GM21423 (cell line): Measurements from ENCODE around the gene ESYT3.

ENCODE experiments used
- ATAC-seq: cut with Tn5 transposase; IDR thresholded peaks from one replicate; pipeline ENCODE4 v1.9.1; 2021; ENCODE audit warnings: mild to moderate bottlenecking, moderate library complexity; ENCODE audit not compliant: unreplicated experiment

ESYT3 gene

GRCh38 chr3:138459619-138460535, 25.5 kb downstream of the ESYT3 start:
- no peak for ATAC-seq

- no peak for ATAC-seq
These were observed 26.3 kb downstream of the ESYT3 start for GRCh38 chr3:138460536-138461205.

GRCh38 chr3:138461246-138461645, 26.8 kb downstream of the ESYT3 start:
- ATAC-seq = no peak

GRCh38 chr3:138461896-138462295, 27.5 kb downstream of the ESYT3 start:
- ATAC-seq = no peak

- ATAC-seq = no peak
These were observed 29.5 kb downstream of the ESYT3 start for GRCh38 chr3:138463724-138464490.

DNA sequence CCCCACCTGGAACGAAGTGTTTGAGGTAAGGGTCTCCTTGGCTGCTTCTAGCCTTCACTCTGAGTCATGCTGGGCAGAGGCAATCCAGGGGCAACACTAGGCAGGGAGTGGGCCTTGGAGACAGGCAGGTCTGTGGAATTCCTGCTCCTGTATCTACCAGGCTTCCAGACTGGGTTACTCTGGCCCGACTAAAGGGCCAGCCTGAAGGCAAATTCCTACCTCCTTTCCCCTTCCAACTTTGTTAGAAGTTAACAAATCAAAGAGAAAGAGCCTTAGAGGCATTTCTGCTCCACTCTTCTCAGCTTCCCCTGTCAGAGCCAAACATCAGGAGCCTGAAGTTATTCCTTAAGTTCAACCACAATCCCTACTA, 30.1 kb downstream of the ESYT3 start:
- ATAC-seq = no peak

DNA sequence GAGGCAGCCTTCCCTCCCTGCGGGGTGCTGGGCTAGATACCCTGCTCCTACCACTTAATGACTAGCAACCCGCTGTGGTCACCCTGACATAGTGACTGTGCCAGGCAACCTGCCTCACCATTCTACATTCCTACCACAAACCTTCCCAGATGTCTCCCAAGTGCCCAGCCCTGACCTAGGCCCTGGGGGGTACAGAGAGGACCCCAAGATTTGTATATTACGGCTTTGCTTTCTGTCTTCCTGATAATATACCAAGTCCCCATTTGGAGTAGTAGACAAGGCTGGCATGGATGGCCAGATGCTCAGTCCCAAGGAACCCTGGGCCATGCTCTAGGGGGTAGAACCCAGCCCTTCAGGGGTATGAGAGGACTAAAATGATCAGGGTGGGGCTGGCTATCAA, 31.0 kb downstream of the ESYT3 start:
- ATAC-seq = no peak

DNA sequence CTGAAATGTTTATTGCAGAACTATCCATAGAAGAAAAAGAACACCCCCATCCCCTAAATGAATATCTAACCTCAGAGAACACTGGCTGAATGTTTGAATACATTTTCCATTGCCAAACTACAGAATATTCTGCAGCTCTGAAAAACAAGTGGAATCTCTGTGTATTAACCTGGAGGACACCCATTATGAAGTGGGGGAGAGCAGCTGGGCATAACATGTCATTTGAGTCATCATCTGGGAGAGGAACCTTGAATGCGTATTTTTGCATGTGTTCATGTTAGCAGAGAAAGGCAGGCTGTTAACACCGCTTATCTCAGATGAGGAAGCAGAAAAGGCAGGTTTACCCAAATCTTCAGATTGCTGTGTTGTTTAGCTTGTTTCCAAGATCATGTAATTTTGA, 31.5 kb downstream of the ESYT3 start:
- ATAC-seq = no peak

DNA sequence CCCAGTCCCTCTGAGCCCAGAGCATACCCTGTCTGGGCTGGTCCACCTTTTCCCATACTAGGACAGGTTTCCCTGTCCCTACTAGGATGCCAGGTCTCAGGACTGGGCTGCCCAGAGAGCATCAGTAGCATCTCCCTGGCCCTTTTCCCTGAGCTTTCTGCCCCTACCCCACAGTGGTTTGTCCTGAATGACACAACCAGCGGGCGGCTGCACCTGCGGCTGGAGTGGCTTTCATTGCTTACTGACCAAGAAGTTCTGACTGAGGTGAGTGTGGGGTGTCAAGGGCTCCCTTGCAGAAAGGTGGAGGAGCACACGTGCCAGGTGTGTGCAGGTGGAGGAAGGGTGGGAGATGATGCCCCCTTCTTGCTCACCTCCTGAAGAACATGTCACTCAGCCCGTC, 33.5 kb downstream of the ESYT3 start:
- no peak for ATAC-seq

- no peak for ATAC-seq
These were observed 34.0 kb downstream of the ESYT3 start for GRCh38 chr3:138468451-138468850.

GRCh38 chr3:138468886-138469285, 34.5 kb downstream of the ESYT3 start:
- no peak for ATAC-seq

- no peak for ATAC-seq
These were observed 35.5 kb downstream of the ESYT3 start for GRCh38 chr3:138469874-138470273.

DNA sequence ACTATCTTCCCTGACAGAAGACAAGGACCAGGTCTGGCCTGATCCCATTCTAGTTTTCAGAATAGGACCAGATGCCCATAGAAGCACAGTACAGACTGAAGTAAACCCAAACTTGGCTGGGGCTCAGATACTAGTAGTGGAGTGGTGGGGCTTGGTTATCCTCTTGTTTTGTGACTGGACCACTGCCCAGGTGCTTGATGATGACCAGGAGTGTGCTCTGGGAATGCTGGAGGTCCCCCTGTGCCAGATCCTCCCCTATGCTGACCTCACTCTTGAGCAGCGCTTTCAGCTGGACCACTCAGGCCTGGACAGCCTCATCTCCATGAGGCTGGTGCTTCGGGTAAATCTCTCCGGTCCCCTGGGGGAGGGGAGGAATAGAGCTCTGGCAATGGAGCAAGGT, 36.3 kb downstream of the ESYT3 start:
- ATAC-seq = no peak

GRCh38 chr3:138471481-138471880, 37.1 kb downstream of the ESYT3 start:
- no peak for ATAC-seq

DNA sequence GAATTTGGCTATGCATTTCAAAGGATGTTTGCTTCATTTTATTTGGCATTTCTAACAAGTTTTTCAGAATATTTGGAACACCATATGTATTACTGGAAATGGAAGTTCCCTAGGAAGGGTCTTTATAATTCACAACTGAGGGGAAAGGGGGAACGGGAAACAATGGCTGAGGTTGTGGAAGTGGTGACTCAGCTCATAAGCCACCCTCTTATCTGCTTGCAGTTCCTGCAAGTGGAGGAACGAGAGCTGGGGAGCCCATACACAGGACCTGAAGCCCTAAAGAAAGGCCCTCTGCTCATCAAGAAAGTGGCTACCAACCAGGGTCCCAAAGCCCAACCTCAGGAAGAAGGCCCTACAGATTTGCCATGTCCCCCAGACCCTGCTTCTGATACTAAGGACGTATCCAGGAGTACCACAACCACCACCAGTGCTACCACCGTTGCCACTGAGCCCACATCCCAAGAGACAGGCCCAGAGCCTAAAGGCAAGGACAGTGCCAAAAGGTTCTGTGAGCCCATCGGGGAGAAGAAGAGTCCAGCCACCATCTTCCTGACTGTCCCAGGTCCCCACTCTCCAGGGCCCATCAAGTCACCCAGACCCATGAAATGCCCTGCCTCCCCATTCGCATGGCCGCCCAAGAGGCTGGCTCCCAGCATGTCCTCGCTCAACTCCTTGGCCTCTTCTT, 37.9 kb downstream of the ESYT3 start:
- ATAC-seq = no peak

DNA sequence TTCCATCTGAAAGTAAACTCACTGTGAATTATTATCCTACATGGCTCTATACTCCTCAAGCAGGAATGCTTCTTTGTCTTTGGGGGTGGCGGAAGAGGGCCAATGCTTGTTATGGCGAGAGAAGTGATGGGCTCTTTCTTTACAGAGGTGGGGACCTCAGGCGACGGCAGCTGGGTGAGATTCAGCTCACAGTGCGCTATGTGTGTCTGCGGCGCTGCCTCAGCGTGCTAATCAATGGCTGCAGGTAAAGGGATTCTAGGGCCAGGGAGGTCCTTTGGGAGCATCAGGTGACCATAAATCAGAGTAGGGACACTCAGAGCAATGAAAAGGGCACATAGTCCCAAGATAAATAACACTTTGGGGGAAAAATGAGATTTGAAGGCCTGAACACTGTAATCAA, 39.0 kb downstream of the ESYT3 start:
- no peak for ATAC-seq

DNA sequence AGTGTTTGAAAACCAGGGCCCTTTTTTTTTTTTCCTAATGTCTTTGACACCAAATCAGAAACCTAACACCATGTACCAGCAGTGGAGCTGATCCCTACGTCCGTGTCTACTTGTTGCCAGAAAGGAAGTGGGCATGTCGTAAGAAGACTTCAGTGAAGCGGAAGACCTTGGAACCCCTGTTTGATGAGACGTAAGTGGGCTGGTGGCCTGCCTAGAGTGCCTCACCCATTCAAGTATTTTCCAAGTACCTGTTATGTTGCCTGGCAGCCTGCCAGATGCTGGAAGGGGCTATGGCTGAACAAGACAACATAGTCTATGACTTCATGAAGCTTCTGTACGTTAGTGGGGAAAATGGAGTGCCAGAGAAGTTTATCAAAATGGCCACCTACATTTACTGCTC, 39.7 kb downstream of the ESYT3 start:
- ATAC-seq = no peak

DNA sequence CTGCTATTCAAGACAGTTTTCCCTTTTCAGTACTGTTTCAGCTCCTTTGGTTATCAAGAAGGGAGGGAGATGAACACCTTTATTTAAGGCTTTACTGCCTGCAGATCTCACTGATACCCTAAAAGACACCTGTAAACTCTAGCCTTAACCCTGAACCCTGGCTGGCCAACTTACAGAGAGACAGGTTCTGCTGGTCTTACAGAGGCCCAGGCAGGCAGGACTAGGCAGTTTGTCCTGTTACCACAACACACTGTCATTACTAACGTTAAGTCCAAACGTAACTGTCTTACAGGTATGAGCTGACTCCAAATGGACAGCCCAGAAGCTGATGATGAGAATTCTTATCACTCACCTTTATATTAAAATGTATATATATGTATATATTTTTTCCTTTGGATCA, 42.1 kb downstream of the ESYT3 start:
- ATAC-seq = no peak

GRCh38 chr3:138477120-138477519, 42.7 kb downstream of the ESYT3 start:
- no peak for ATAC-seq

DNA sequence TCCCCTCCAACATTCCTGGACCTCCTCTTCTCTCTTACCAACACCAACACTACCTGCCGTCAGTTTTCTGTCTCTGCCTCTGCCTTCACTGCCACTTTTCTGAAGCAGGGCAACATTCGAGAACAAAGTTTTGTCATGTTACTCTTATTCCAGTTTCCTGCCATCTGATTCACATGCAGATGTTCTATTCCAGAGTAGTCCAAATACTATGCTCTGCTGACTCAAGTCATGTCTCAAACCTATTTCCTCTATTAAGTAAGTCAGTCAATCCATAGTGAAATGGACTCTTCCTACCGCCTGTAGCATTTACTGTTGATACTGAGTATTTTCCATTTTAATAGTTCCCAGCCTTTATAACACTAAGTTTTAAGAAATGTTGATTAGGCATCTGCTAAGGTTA, 43.4 kb downstream of the ESYT3 start:
- no peak for ATAC-seq

DNA sequence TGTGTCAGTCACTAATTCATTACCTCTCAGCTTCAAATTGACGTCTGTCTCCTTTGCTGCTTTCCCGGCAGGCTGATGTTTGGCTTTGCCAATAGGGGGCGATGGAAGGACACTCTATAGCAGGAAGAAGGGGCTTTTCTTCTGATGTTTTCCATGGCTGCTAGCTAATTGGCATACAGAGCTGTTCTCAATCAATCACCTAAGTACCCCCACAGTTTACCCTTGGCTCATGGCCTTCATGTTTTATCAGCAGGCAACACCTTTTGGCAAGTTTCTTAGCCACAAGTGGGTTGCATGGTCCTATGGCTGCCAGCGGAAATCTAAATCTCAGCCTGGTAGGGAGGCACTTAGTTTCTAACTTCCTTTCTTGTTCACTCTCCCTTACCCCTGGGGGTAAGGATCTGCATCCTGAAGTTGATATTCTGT, 45.0 kb downstream of the ESYT3 start:
- ATAC-seq = no peak
